Nephron progenitor cell (in vitro differentiated cells): ENCODE measurements around the gene PCA3.
A peak's percentile ranks its signal among the peaks of the same experiment; 100 is the strongest.

Experiments
- DNase-seq: peaks from one replicate; pipeline ENCODE4 v3.0.0; 2021
- H3K27ac Mint-ChIP-seq: 2 replicates; pipeline ENCODE4 v1.8.0; 2021; ENCODE audit warnings: mild to moderate bottlenecking, moderate library complexity, mixed read lengths
- H3K27me3 Mint-ChIP-seq: 2 replicates; pipeline ENCODE4 v1.8.0; 2021; ENCODE audit warnings: mild to moderate bottlenecking, low read depth, mixed read lengths; ENCODE audit not compliant: poor library complexity
- H3K36me3 Mint-ChIP-seq: 2 replicates; pipeline ENCODE4 v1.8.0; 2021; ENCODE audit warnings: low read depth, mixed read lengths
- H3K4me1 Mint-ChIP-seq: 2 replicates; pipeline ENCODE4 v1.8.0; 2021; ENCODE audit warnings: mixed read lengths
- H3K4me3 Mint-ChIP-seq: 2 replicates; pipeline ENCODE4 v1.8.0; 2021; ENCODE audit warnings: mild to moderate bottlenecking, moderate library complexity, mixed read lengths
- H3K9me3 Mint-ChIP-seq: 2 replicates; pipeline ENCODE4 v1.8.0; 2021; ENCODE audit warnings: mild to moderate bottlenecking, moderate library complexity, mixed read lengths
- CTCF ChIP-seq: fragments of 200-600 bp; sonication (generic); IDR thresholded peaks from 2 replicates; pipeline ENCODE4 v1.5.0; 2021; ENCODE audit warnings: antibody characterized with exemption

Gene PCA3

GRCh38 chr9:76759732-76760131, 4.5 kb upstream of the PCA3 start:
- Mint-ChIP-seq H3K9me3 (no peaks in the 10 kb centered on the region), H3K27me3 (peaks cover 11% of the 10 kb centered on the region), H3K27ac (no peak overlapping the region), H3K36me3 (no peaks in the 10 kb centered on the region), H3K4me3 (no peak overlapping the region), H3K4me1 (peaks cover 17% of the 10 kb centered on the region)
- DNase-seq, result no peak
- no peak for TF ChIP-seq CTCF

- peaks cover 7% of the 10 kb centered on the region for H3K4me1 Mint-ChIP-seq
- H3K4me3 Mint-ChIP-seq, result no peak overlapping the region
- TF ChIP-seq CTCF, result peak; percentile 32
- H3K9me3 Mint-ChIP-seq, result no peaks in the 10 kb centered on the region
- DNase-seq, result no peak
- H3K36me3 Mint-ChIP-seq, result no peaks in the 10 kb centered on the region
- H3K27ac Mint-ChIP-seq, result no peak overlapping the region
- H3K27me3 Mint-ChIP-seq, result peaks cover 11% of the 10 kb centered on the region
Measured at GRCh38 chr9:76761448-76761847, 2.8 kb upstream of the PCA3 start.

- DNase-seq, result no peak
- H3K36me3 Mint-ChIP-seq, result no peaks in the 10 kb centered on the region
- H3K27me3 Mint-ChIP-seq, result peaks cover 11% of the 10 kb centered on the region
- no peaks in the 10 kb centered on the region for H3K9me3 Mint-ChIP-seq
- TF ChIP-seq CTCF, result no peak
- no peak overlapping the region for H3K4me3 Mint-ChIP-seq
- no peak overlapping the region for H3K27ac Mint-ChIP-seq
- H3K4me1 Mint-ChIP-seq, result peaks cover 6% of the 10 kb centered on the region
Measured at GRCh38 chr9:76766126-76766525, 1.9 kb downstream of the PCA3 start.

- Mint-ChIP-seq H3K27ac (no peak overlapping the region), H3K4me1 (no peaks in the 10 kb centered on the region), H3K27me3 (peaks cover 4% of the 10 kb centered on the region), H3K4me3 (no peak overlapping the region), H3K9me3 (no peaks in the 10 kb centered on the region), H3K36me3 (no peaks in the 10 kb centered on the region)
- no peak for DNase-seq
- no peak for TF ChIP-seq CTCF
Measured at GRCh38 chr9:76772686-76773445, 8.6 kb downstream of the PCA3 start.

- H3K27me3 Mint-ChIP-seq, result peaks cover 4% of the 10 kb centered on the region
- TF ChIP-seq CTCF, result no peak
- H3K4me1 Mint-ChIP-seq, result no peaks in the 10 kb centered on the region
- DNase-seq, result no peak
- no peaks in the 10 kb centered on the region for H3K36me3 Mint-ChIP-seq
- H3K27ac Mint-ChIP-seq, result no peak overlapping the region
- H3K4me3 Mint-ChIP-seq, result no peak overlapping the region
- H3K9me3 Mint-ChIP-seq, result no peaks in the 10 kb centered on the region
Measured at GRCh38 chr9:76784881-76785280, 20.6 kb downstream of the PCA3 start.

- TF ChIP-seq CTCF, result no peak
Measured at GRCh38 chr9:76785501-76785900, 21.3 kb downstream of the PCA3 start.

More at GRCh38 chr9:76785501-76785900, 21.3 kb downstream of the PCA3 start:
- DNase-seq, result no peak
- Mint-ChIP-seq H3K9me3 (no peaks in the 10 kb centered on the region), H3K4me1 (no peaks in the 10 kb centered on the region), H3K27ac (no peak overlapping the region), H3K4me3 (no peak overlapping the region), H3K36me3 (no peaks in the 10 kb centered on the region), H3K27me3 (peaks cover 4% of the 10 kb centered on the region)
